H1 (cell line): ENCODE measurements around the gene CROCC2. TPM values are rescaled to one million over a fixed set of nuclear protein-coding genes. Genes with fewer than 3 reads are reported as not detected.

Experiments
- ASH2L ChIP-seq: fragments of 200-600, 300-600 bp; sonication (generic); IDR thresholded peaks from one replicate; pipeline ENCODE4 v1.7.1; 2017; ENCODE audit warnings: low read length
- HDAC2 ChIP-seq, 2 experiments: fragments of 300-600 bp in 1 of 2; sonication (generic) in 1 of 2; IDR thresholded peaks; 2 replicates each; pipeline ENCODE4 v1.6.1; 2011 to 2012; ENCODE audit warnings: low read depth in 2 of 2, low read length in 2 of 2, mild to moderate bottlenecking in 2 of 2, moderate library complexity in 2 of 2, borderline replicate concordance in 1 of 2, inconsistent platforms in 1 of 2
- RFX5 ChIP-seq: IDR thresholded peaks from 2 replicates; pipeline ENCODE4 v1.6.1; 2011; ENCODE audit warnings: low read depth, low read length, improper control_type of control experiment, borderline replicate concordance
- SIN3A ChIP-seq, 2 experiments: IDR thresholded peaks in 1 of 2; conservative IDR thresholded peaks in 1 of 2; 2 replicates each; pipeline ENCODE4 v1.6.1; 2011 to 2012; ENCODE audit warnings: low read length in 2 of 2, improper control_type of control experiment in 1 of 2, low read depth in 1 of 2, mild to moderate bottlenecking in 1 of 2
- TEAD4 ChIP-seq: IDR thresholded peaks from 2 replicates; pipeline ENCODE4 v1.6.1; 2012; ENCODE audit warnings: low read depth, low read length, inconsistent platforms, mixed read lengths
- polyA plus RNA-seq, 7 experiments: library from polyadenylated mRNA; depleted of rRNA in 3 of 7; stranded (reverse) in 5 of 7; unstranded in 2 of 7; fragments of >200 nt in 5 of 7; fragments of 200-250 nt in 2 of 7; gene quantifications; 1 replicate in 5 of 7; 2 replicates in 1 of 7; 4 replicates in 1 of 7; pipeline versions ENCODE4 v1.2.1 to v1.2.3, GENCODE V29; 2011 to 2013; ENCODE audit warnings: missing spikeins in 2 of 7, mixed read lengths in 2 of 7
- total RNA-seq: library from RNA; stranded (reverse); fragmentation: NEBNext Ultra II Directional; extraction: Animal tissue kit (Norgen Biotek cat#: 25700); gene quantifications from 2 replicates; pipeline ENCODE4 v1.2.1, GENCODE V29; 2021

The CROCC2 gene
- total and polyA plus RNA-seq, 2 of the 8 experiments (the other 6 are each of a cell fraction or from before 2014, with no cell fraction given) = not detected

- TF ChIP-seq SIN3A (conservative IDR thresholded peaks at IDR 0.05 in 1 of 2, IDR thresholded peaks at IDR 0.05 in 1 of 2; ENCODE audit: low read depth in 1 of 2, low read length in 2 of 2) (no peak), RFX5 (no peak), ASH2L (no peak), HDAC2 (IDR thresholded peaks at IDR 0.05; ENCODE audit: borderline replicate concordance in 1 of 2, low read depth in 2 of 2, low read length in 2 of 2) (no peak), TEAD4 (no peak)
Measured at GRCh38 chr2:241006412-241006811, 100.3 kb downstream of the CROCC2 start (continued).
